HEK293 (cell line): Measurements from ENCODE around the gene NRSN2.

Experiments used
- CTCF ChIA-PET: fragments of 350-600 bp; formaldehyde crosslinking; extraction: SDS; loops from one replicate; lab custom pipeline; 2021; ENCODE audit warnings: antibody characterized with exemption; lab: Yijun Ruan, JAX
- POLR2A ChIA-PET: fragments of 300-600 bp; formaldehyde crosslinking; extraction: SDS; loops from one replicate; lab custom pipeline; 2020; ENCODE audit warnings: antibody characterized with exemption, inconsistent platforms; lab: Yijun Ruan, JAX
- H3K27ac ChIP-seq: fragments of 200-500 bp; sonication (Bioruptor generic); 2 replicates; pipeline ENCODE4 v1.5.1; 2014; ENCODE audit warnings: low read depth, low read length, control low read depth, inconsistent platforms; ENCODE audit errors: extremely low read depth
- H3K36me3 ChIP-seq, 2 experiments: fragments of 200-500 bp in 1 of 2; sonication (Bioruptor generic) in 1 of 2; 1 replicate in 1 of 2; 2 replicates in 1 of 2; pipeline ENCODE4 v1.5.1; 2014 to 2017; ENCODE audit warnings: inconsistent platforms in 2 of 2, low read length in 2 of 2; ENCODE audit not compliant: control insufficient read depth in 2 of 2, insufficient read depth in 1 of 2
- H3K4me1 ChIP-seq: fragments of 200-500 bp; sonication (Bioruptor generic); 2 replicates; pipeline ENCODE4 v1.5.1; 2014; ENCODE audit warnings: mild to moderate bottlenecking, low read length, inconsistent platforms; ENCODE audit not compliant: control insufficient read depth, insufficient read depth
- H3K4me3 ChIP-seq: 2 replicates; pipeline ENCODE4 v1.5.1; 2011; ENCODE audit warnings: low read depth, mild to moderate bottlenecking, control low read depth, low read length, moderate library complexity
- H3K9me3 ChIP-seq: fragments of 200-500 bp; sonication (Bioruptor generic); 2 replicates; pipeline ENCODE4 v1.5.1; 2014; ENCODE audit warnings: low read depth, low read length, inconsistent platforms; ENCODE audit not compliant: control insufficient read depth, insufficient read depth
- FEZF1 ChIP-seq: fragments of 450-650 bp; formaldehyde crosslinking; IDR thresholded peaks from 2 replicates; pipeline ENCODE4 v1.5.1; 2016; ENCODE audit warnings: missing biosample characterization, missing genetic modification characterization
- GLI2 ChIP-seq: fragments of 450-650 bp; formaldehyde crosslinking; IDR thresholded peaks from 2 replicates; pipeline ENCODE4; 2017; ENCODE audit warnings: missing biosample characterization, missing genetic modification characterization, low read depth, borderline replicate concordance
- GLIS1 ChIP-seq: fragments of 450-650 bp; formaldehyde crosslinking; IDR thresholded peaks from 2 replicates; pipeline ENCODE4 v1.5.1; 2016; ENCODE audit warnings: missing biosample characterization, missing genetic modification characterization
- GLIS2 ChIP-seq: fragments of 450-650 bp; formaldehyde crosslinking; IDR thresholded peaks from 2 replicates; pipeline ENCODE4 v1.5.1; 2016; ENCODE audit warnings: missing biosample characterization, missing genetic modification characterization
- KLF10 ChIP-seq: fragments of 450-650 bp; IDR thresholded peaks from 2 replicates; pipeline ENCODE4 v1.5.1; 2018; ENCODE audit warnings: missing biosample characterization, mild to moderate bottlenecking, missing genetic modification characterization
- KLF9 ChIP-seq: fragments of 450-650 bp; formaldehyde crosslinking; IDR thresholded peaks from 2 replicates; pipeline ENCODE4 v1.5.1; 2016; ENCODE audit warnings: missing biosample characterization, missing genetic modification characterization, low read depth
- REPIN1 ChIP-seq: fragments of 450-650 bp; formaldehyde crosslinking; IDR thresholded peaks from 2 replicates; pipeline ENCODE4 v1.5.1; 2017; ENCODE audit warnings: missing biosample characterization, missing genetic modification characterization, low read depth
- SCRT1 ChIP-seq: fragments of 450-650 bp; formaldehyde crosslinking; IDR thresholded peaks from 2 replicates; pipeline ENCODE4 v1.5.1; 2016; ENCODE audit warnings: missing biosample characterization, missing genetic modification characterization, borderline replicate concordance
- SP3 ChIP-seq: fragments of 450-650 bp; formaldehyde crosslinking; IDR thresholded peaks from 2 replicates; pipeline ENCODE4 v1.5.1; 2016; ENCODE audit warnings: missing biosample characterization, missing genetic modification characterization
- ZNF112 ChIP-seq: fragments of 450-650 bp; formaldehyde crosslinking; IDR thresholded peaks from 2 replicates; pipeline ENCODE4 v1.5.0; 2017; ENCODE audit warnings: missing biosample characterization, missing genetic modification characterization
- ZNF175 ChIP-seq: fragments of 450-650 bp; formaldehyde crosslinking; IDR thresholded peaks from 2 replicates; pipeline ENCODE4 v1.5.1; 2016; ENCODE audit warnings: missing biosample characterization, missing genetic modification characterization
- ZNF214 ChIP-seq: fragments of 450-650 bp; formaldehyde crosslinking; IDR thresholded peaks from 2 replicates; pipeline ENCODE4 v1.5.1; 2017; ENCODE audit warnings: missing biosample characterization, mild to moderate bottlenecking, missing genetic modification characterization, borderline replicate concordance
- ZNF23 ChIP-seq: fragments of 450-650 bp; formaldehyde crosslinking; IDR thresholded peaks from 2 replicates; pipeline ENCODE4 v1.5.1; 2016; ENCODE audit warnings: missing biosample characterization, missing genetic modification characterization, borderline replicate concordance
- ZNF239 ChIP-seq: fragments of 450-650 bp; formaldehyde crosslinking; IDR thresholded peaks from 2 replicates; pipeline ENCODE4 v1.5.1; 2016; ENCODE audit warnings: missing biosample characterization, missing genetic modification characterization
- ZNF248 ChIP-seq: fragments of 450-650 bp; formaldehyde crosslinking; IDR thresholded peaks from 2 replicates; pipeline ENCODE4 v1.5.1; 2017; ENCODE audit warnings: missing biosample characterization, missing genetic modification characterization
- ZNF335 ChIP-seq: fragments of 450-650 bp; formaldehyde crosslinking; conservative IDR thresholded peaks from 2 replicates; pipeline ENCODE4 v1.5.1; 2016; ENCODE audit warnings: missing biosample characterization, missing genetic modification characterization
- ZNF366 ChIP-seq: fragments of 450-650 bp; formaldehyde crosslinking; conservative IDR thresholded peaks from 2 replicates; pipeline ENCODE4 v1.5.1; 2016; ENCODE audit warnings: missing biosample characterization, missing genetic modification characterization
- ZNF391 ChIP-seq: fragments of 450-650 bp; formaldehyde crosslinking; IDR thresholded peaks from 2 replicates; pipeline ENCODE4 v1.5.1; 2016; ENCODE audit warnings: low read depth, missing biosample characterization, missing genetic modification characterization, borderline replicate concordance
- ZNF561 ChIP-seq: fragments of 450-650 bp; IDR thresholded peaks from 2 replicates; pipeline ENCODE4 v1.5.1; 2018; ENCODE audit warnings: missing biosample characterization, missing genetic modification characterization, borderline replicate concordance
- ZNF623 ChIP-seq: fragments of 450-650 bp; formaldehyde crosslinking; IDR thresholded peaks from 2 replicates; pipeline ENCODE4 v1.5.1; 2016; ENCODE audit warnings: missing biosample characterization, missing genetic modification characterization
- ZNF624 ChIP-seq: fragments of 450-650 bp; formaldehyde crosslinking; IDR thresholded peaks from 2 replicates; pipeline ENCODE4 v1.5.1; 2017; ENCODE audit warnings: missing biosample characterization, missing genetic modification characterization
- ZNF654 ChIP-seq: fragments of 450-650 bp; formaldehyde crosslinking; IDR thresholded peaks from 2 replicates; pipeline ENCODE4 v1.5.1; 2016; ENCODE audit warnings: low read depth, missing biosample characterization, missing genetic modification characterization
- ZNF776 ChIP-seq: fragments of 450-650 bp; formaldehyde crosslinking; IDR thresholded peaks from 2 replicates; pipeline ENCODE4 v1.5.0; 2017; ENCODE audit warnings: missing biosample characterization, missing genetic modification characterization, borderline replicate concordance
- ZSCAN16 ChIP-seq: fragments of 450-650 bp; formaldehyde crosslinking; IDR thresholded peaks from 2 replicates; pipeline ENCODE4 v1.5.1; 2016; ENCODE audit warnings: missing biosample characterization, missing genetic modification characterization
- TF ChIP-seq, protein P1 (sequence below): fragments of 450-650 bp; formaldehyde crosslinking; IDR thresholded peaks from 2 replicates; pipeline ENCODE4 v1.5.1; 2016; ENCODE audit warnings: missing biosample characterization, missing genetic modification characterization
- TF ChIP-seq, protein P2 (sequence below): fragments of 450-650 bp; formaldehyde crosslinking; IDR thresholded peaks from 2 replicates; pipeline ENCODE4 v1.5.1; 2016; ENCODE audit warnings: missing biosample characterization, missing genetic modification characterization
- TF ChIP-seq, protein P3 (sequence below): fragments of 450-650 bp; formaldehyde crosslinking; IDR thresholded peaks from 2 replicates; pipeline ENCODE4 v1.5.1; 2016; ENCODE audit warnings: missing biosample characterization, missing genetic modification characterization
- TF ChIP-seq, protein P4 (sequence below): fragments of 450-650 bp; formaldehyde crosslinking; IDR thresholded peaks from 2 replicates; pipeline ENCODE4 v1.5.1; 2016; ENCODE audit warnings: missing biosample characterization, missing genetic modification characterization
- TF ChIP-seq, protein P5 (sequence below): fragments of 450-650 bp; formaldehyde crosslinking; IDR thresholded peaks from 2 replicates; pipeline ENCODE4 v1.5.1; 2016; ENCODE audit warnings: missing biosample characterization, missing genetic modification characterization
- TF ChIP-seq, protein P6 (sequence below): fragments of 450-650 bp; formaldehyde crosslinking; IDR thresholded peaks from 2 replicates; pipeline ENCODE4; 2016; ENCODE audit warnings: missing biosample characterization, missing genetic modification characterization

The NRSN2 gene

DNA sequence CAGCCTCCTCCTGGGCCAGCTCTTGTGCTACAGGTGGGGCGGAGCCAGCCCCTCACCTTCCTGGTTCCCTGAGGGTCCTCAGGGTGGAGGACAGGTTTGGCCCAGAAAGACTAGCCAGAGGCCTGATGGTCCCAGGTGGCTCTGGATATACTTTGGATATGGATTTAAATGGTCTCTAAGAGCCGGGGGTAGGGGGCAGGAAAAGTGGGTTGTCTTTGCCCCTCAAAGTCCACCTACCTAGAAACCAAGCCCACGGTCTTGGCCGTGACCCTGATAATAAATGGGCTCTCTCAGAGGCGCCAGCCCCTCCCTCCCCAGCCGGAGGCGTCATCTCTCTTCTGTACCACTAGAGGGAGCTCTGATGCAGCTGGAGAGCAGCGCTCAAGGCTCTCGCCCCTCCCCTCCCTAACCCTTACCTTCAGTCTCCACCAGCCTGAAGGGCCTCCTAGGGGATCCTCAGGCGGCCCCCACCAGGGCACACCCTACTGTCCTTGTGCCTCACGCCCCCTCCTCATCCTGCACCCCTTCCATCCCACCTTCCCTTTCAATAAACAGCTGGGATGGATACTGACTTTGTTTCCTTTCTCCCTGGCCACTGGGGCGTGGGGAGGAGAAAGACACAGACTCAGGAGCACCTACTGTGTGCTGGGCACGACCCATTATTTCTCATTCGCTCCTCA is 7.5 kb downstream of the NRSN2 start:
- no peak overlapping the region for H3K27ac ChIP-seq
- no peak for TF ChIP-seq FEZF1 (tag by site-specific recombination)
- TF ChIP-seq ZNF112 = no peak
- no peak for TF ChIP-seq ZNF248 (tag by site-specific recombination)
- TF ChIP-seq GLIS1 (tag by site-specific recombination) = peak; percentile 59
- peak; percentile 63; the same call in 1 of the 2 replicates for TF ChIP-seq ZNF561
- TF ChIP-seq, protein P1, sequence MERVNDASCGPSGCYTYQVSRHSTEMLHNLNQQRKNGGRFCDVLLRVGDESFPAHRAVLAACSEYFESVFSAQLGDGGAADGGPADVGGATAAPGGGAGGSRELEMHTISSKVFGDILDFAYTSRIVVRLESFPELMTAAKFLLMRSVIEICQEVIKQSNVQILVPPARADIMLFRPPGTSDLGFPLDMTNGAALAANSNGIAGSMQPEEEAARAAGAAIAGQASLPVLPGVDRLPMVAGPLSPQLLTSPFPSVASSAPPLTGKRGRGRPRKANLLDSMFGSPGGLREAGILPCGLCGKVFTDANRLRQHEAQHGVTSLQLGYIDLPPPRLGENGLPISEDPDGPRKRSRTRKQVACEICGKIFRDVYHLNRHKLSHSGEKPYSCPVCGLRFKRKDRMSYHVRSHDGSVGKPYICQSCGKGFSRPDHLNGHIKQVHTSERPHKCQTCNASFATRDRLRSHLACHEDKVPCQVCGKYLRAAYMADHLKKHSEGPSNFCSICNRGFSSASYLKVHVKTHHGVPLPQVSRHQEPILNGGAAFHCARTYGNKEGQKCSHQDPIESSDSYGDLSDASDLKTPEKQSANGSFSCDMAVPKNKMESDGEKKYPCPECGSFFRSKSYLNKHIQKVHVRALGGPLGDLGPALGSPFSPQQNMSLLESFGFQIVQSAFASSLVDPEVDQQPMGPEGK (tag by site-specific recombination) = peak; percentile 61
- no peak for TF ChIP-seq ZNF623 (tag by site-specific recombination)
- TF ChIP-seq GLIS2 (tag by site-specific recombination) = peak; percentile 72
- no peak for TF ChIP-seq ZNF175 (tag by site-specific recombination)
- TF ChIP-seq, protein P2, sequence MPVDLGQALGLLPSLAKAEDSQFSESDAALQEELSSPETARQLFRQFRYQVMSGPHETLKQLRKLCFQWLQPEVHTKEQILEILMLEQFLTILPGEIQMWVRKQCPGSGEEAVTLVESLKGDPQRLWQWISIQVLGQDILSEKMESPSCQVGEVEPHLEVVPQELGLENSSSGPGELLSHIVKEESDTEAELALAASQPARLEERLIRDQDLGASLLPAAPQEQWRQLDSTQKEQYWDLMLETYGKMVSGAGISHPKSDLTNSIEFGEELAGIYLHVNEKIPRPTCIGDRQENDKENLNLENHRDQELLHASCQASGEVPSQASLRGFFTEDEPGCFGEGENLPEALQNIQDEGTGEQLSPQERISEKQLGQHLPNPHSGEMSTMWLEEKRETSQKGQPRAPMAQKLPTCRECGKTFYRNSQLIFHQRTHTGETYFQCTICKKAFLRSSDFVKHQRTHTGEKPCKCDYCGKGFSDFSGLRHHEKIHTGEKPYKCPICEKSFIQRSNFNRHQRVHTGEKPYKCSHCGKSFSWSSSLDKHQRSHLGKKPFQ (tag by site-specific recombination) = no peak
- peak; percentile 25; the same call in 1 of the 2 replicates for TF ChIP-seq SP3
- TF ChIP-seq, protein P3, sequence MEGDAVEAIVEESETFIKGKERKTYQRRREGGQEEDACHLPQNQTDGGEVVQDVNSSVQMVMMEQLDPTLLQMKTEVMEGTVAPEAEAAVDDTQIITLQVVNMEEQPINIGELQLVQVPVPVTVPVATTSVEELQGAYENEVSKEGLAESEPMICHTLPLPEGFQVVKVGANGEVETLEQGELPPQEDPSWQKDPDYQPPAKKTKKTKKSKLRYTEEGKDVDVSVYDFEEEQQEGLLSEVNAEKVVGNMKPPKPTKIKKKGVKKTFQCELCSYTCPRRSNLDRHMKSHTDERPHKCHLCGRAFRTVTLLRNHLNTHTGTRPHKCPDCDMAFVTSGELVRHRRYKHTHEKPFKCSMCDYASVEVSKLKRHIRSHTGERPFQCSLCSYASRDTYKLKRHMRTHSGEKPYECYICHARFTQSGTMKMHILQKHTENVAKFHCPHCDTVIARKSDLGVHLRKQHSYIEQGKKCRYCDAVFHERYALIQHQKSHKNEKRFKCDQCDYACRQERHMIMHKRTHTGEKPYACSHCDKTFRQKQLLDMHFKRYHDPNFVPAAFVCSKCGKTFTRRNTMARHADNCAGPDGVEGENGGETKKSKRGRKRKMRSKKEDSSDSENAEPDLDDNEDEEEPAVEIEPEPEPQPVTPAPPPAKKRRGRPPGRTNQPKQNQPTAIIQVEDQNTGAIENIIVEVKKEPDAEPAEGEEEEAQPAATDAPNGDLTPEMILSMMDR (tag by site-specific recombination) = peak; percentile 94
- peak; percentile 27; the same call in 1 of the 2 replicates for TF ChIP-seq KLF10 (tag by site-specific recombination)
- no peak for TF ChIP-seq ZNF23 (tag by site-specific recombination)
- no peak for TF ChIP-seq ZNF776 (tag by site-specific recombination)
- TF ChIP-seq ZNF624 = no peak
- no peak for TF ChIP-seq GLI2 (tag by site-specific recombination)
- TF ChIP-seq ZSCAN16 (tag by site-specific recombination) = no peak
- TF ChIP-seq ZNF366 (tag by site-specific recombination) = no peak
- TF ChIP-seq ZNF214 = no peak
- TF ChIP-seq, protein P4, sequence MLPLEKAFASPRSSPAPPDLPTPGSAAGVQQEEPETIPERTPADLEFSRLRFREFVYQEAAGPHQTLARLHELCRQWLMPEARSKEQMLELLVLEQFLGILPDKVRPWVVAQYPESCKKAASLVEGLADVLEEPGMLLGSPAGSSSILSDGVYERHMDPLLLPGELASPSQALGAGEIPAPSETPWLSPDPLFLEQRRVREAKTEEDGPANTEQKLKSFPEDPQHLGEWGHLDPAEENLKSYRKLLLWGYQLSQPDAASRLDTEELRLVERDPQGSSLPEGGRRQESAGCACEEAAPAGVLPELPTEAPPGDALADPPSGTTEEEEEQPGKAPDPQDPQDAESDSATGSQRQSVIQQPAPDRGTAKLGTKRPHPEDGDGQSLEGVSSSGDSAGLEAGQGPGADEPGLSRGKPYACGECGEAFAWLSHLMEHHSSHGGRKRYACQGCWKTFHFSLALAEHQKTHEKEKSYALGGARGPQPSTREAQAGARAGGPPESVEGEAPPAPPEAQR = no peak
- TF ChIP-seq ZNF391 (tag by site-specific recombination) = 0 out of 2 replicates have a peak, but pooled peaks have one; percentile 30
- no peak for TF ChIP-seq REPIN1 (tag by site-specific recombination)
- peak; percentile 48; the same call in 1 of the 2 replicates for TF ChIP-seq KLF9 (tag by site-specific recombination)
- TF ChIP-seq ZNF335 (tag by site-specific recombination) = peak; percentile 48; the same call in 1 of the 2 replicates
- peak; percentile 98 for TF ChIP-seq ZNF654 (tag by site-specific recombination)
- TF ChIP-seq, protein P5, sequence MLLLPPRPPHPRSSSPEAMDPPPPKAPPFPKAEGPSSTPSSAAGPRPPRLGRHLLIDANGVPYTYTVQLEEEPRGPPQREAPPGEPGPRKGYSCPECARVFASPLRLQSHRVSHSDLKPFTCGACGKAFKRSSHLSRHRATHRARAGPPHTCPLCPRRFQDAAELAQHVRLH (tag by site-specific recombination) = no peak
- TF ChIP-seq ZNF239 (tag by site-specific recombination) = no peak
- no peak for TF ChIP-seq SCRT1
- TF ChIP-seq, protein P6, sequence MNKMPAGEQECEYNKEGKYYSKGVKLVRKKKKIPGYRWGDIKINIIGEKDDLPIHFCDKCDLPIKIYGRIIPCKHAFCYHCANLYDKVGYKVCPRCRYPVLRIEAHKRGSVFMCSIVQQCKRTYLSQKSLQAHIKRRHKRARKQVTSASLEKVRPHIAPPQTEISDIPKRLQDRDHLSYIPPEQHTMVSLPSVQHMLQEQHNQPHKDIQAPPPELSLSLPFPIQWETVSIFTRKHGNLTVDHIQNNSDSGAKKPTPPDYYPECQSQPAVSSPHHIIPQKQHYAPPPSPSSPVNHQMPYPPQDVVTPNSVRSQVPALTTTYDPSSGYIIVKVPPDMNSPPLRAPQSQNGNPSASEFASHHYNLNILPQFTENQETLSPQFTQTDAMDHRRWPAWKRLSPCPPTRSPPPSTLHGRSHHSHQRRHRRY (tag by site-specific recombination) = no peak

More for the DNA sequence above, 7.5 kb downstream of the NRSN2 start:
- Histone ChIP-seq H3K4me3 (no peak overlapping the region), H3K4me1 (no peaks in the 10 kb centered on the region), H3K36me3 (peaks cover 12% of the 10 kb centered on the region in 2 experiments; a peak in 2 of 3 replicates), H3K9me3 (no peaks in the 10 kb centered on the region)
- ChIA-PET CTCF (interaction anchor here (0.5 to 5.4 kb wide), 54 partner anchors 8 to 414 kb away, joined by 3 to 88 read pairs (median 4); partner anchors contain the start of genes CSNK2A1, SLC52A3 and TRIB3), POLR2A (interaction anchor here (1.1 to 1.5 kb wide), 4 partner anchors 53 to 125 kb away, joined by 3 to 8 read pairs (median 4); partner anchors contain the start of gene RBCK1)
